ENCODE results near the gene UPK3A. TPM values are rescaled to one million over a fixed set of nuclear protein-coding genes. Genes with fewer than 3 reads are reported as not detected.
A peak's percentile ranks its signal among the peaks of the same experiment; 100 is the strongest.

UPK3A gene
- total and polyA plus RNA-seq, 10 of the 15 experiments (the other 5 are each of a cell fraction or from before 2014, with no cell fraction given): not detected

DNA sequence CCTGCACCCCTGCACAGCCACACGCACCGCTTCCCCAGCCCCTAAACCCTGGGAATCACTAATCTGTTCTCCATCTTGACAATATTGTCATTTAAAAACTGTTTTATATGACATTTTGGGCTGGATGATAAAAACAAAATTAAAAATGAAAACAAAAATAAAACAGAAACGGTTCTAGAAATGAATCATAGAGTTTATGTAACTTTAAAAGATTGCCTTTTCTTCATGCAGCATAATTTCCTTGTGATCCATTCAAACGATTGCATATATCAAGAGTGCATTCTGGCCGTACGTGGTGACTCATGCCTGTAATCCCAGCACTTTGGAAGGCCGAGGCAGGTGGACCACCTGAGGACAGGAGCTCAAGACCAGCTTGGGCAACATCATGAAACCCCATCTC lies 18.4 kb downstream of the UPK3A start:
- Histone ChIP-seq H3K27me3 (replicated peaks in 1 of 2; ENCODE audit: control insufficient read depth in 2 of 2, insufficient read depth in 2 of 2, low read length in 1 of 2) (no peaks in the 10 kb centered on the region), H4K20me1 (ENCODE audit: control insufficient read depth, insufficient read depth) (no peaks in the 10 kb centered on the region), H3K4me3 (no peak overlapping the region), H2AFZ (ENCODE audit: control insufficient read depth, low read depth, low read length) (peak overlapping the region; percentile 54; the same call in 1 of the 2 replicates), H3K4me1 (ENCODE audit: control insufficient read depth, insufficient read depth, low read length) (no peaks in the 10 kb centered on the region), H3K9me3 (replicated peaks; ENCODE audit: control insufficient read depth, insufficient read depth, low read length) (no peaks in the 10 kb centered on the region), H3K79me2 (ENCODE audit: control insufficient read depth, insufficient read depth, low read length) (no peaks in the 10 kb centered on the region), H3K9ac (ENCODE audit: control insufficient read depth, insufficient read depth, low read length) (no peak overlapping the region), H3K36me3 (ENCODE audit: control insufficient read depth in 2 of 2, insufficient read depth in 2 of 2, low read length in 1 of 2) (no peaks in the 10 kb centered on the region), H3K27ac (ENCODE audit: control insufficient read depth, insufficient read depth) (no peak overlapping the region), H3K4me2 (ENCODE audit: control insufficient read depth, insufficient read depth) (0 out of 2 replicates have a peak overlapping the region, but pooled peaks have one; percentile 44)
- in situ Hi-C loops (cut with MboI): no loop called here
- ChIA-PET SMC1A (ENCODE audit: uncharacterized antibody, unreplicated experiment) (interaction anchor here (0.9 kb wide), 1 partner anchor 41 kb away, joined by 3 read pairs; no protein-coding TSS in a partner anchor), POLR2A (interaction anchor here (0.6 kb wide), 1 partner anchor 25 kb away, joined by 4 read pairs; no protein-coding TSS in a partner anchor), RAD21 (ENCODE audit: unreplicated experiment) (interaction anchor here (0.7 kb wide), 1 partner anchor 1939 kb away, joined by 4 read pairs; no protein-coding TSS in a partner anchor), CTCF (no interaction called here)
- no peak for FAIRE-seq
- ATAC-seq: no peak
- no TSS peak for BruUV-seq (replicated peaks)
- 67% methylated on average over 7 of the region's 7 CpGs for WGBS (ENCODE audit: insufficient coverage, insufficient replicate concordance, low lambda C conversion rate, missing lambda C conversion rate)
- no peak for DNase-seq (ENCODE audit: low read depth, low spot score)
- TF ChIP-seq NFXL1 (IDR thresholded peaks at IDR 0.05; ENCODE audit: borderline replicate concordance) (no peak), SUZ12 (IDR thresholded peaks at IDR 0.05; ENCODE audit: unreplicated experiment) (no peak), MEF2B (IDR thresholded peaks at IDR 0.05; ENCODE audit: partially characterized antibody, poor library complexity, severe bottlenecking) (no peak), IRF5 (IDR thresholded peaks at IDR 0.05; ENCODE audit: borderline replicate concordance) (no peak), SP1 (IDR thresholded peaks at IDR 0.05; ENCODE audit: low read depth, low read length) (no peak), HDAC6 (IDR thresholded peaks at IDR 0.05; ENCODE audit: unreplicated experiment) (no peak), FOXM1 (IDR thresholded peaks at IDR 0.05; ENCODE audit: low read depth, low read length) (no peak), BMI1 (IDR thresholded peaks at IDR 0.05; ENCODE audit: borderline replicate concordance) (no peak), GATAD2B (conservative IDR thresholded peaks at IDR 0.05; ENCODE audit: low read depth) (no peak), RBBP5 (conservative IDR thresholded peaks at IDR 0.05) (no peak), HCFC1 (IDR thresholded peaks at IDR 0.05; ENCODE audit: low read length) (no peak), MLLT1 (IDR thresholded peaks at IDR 0.05) (no peak), DPF2 (IDR thresholded peaks at IDR 0.05) (no peak), MTA2 (IDR thresholded peaks at IDR 0.05; ENCODE audit: low read depth) (no peak)
- TF ChIP-seq, protein P1, sequence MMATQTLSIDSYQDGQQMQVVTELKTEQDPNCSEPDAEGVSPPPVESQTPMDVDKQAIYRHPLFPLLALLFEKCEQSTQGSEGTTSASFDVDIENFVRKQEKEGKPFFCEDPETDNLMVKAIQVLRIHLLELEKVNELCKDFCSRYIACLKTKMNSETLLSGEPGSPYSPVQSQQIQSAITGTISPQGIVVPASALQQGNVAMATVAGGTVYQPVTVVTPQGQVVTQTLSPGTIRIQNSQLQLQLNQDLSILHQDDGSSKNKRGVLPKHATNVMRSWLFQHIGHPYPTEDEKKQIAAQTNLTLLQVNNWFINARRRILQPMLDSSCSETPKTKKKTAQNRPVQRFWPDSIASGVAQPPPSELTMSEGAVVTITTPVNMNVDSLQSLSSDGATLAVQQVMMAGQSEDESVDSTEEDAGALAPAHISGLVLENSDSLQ (IDR thresholded peaks at IDR 0.05): no peak
- intact Hi-C loops (cut with micrococcal nuclease; ENCODE audit: unreplicated experiment): no loop called here
